NAMALWA (cell line): ENCODE results near the gene BCL2.

Experiments
- DNase-seq: peaks from one replicate; pipeline ENCODE4 v3.0.0-alpha.2; 2015; ENCODE audit warnings: low spot score

The BCL2 gene

GRCh38 chr18:63107171-63107845 is 212.3 kb downstream of the BCL2 start:
- DNase-seq: no peak

GRCh38 chr18:63106727-63107126 is 212.8 kb downstream of the BCL2 start:
- no peak for DNase-seq

- DNase-seq: no peak
These were observed 213.8 kb downstream of the BCL2 start for GRCh38 chr18:63105636-63106316.

- no peak for DNase-seq
These were observed 214.7 kb downstream of the BCL2 start for GRCh38 chr18:63104868-63105267.

- no peak for DNase-seq
These were observed 216.4 kb downstream of the BCL2 start for GRCh38 chr18:63102941-63103744.

- no peak for DNase-seq
These were observed 218.9 kb downstream of the BCL2 start for GRCh38 chr18:63100630-63101055.

GRCh38 chr18:63099848-63100629 is 219.5 kb downstream of the BCL2 start:
- no peak for DNase-seq

GRCh38 chr18:63099091-63099840 is 220.3 kb downstream of the BCL2 start:
- DNase-seq: no peak

- DNase-seq: no peak
These were observed 221.3 kb downstream of the BCL2 start for GRCh38 chr18:63098018-63098981.

GRCh38 chr18:63097178-63097577 is 222.4 kb downstream of the BCL2 start:
- no peak for DNase-seq

- DNase-seq: no peak
These were observed 223.2 kb downstream of the BCL2 start for GRCh38 chr18:63096327-63096874.

- DNase-seq: no peak
These were observed 223.8 kb downstream of the BCL2 start for GRCh38 chr18:63095768-63096167.

GRCh38 chr18:63091671-63092364 is 227.8 kb downstream of the BCL2 start:
- DNase-seq: no peak

- no peak for DNase-seq
These were observed 229.2 kb downstream of the BCL2 start for GRCh38 chr18:63090334-63090733.

- no peak for DNase-seq
These were observed 230.5 kb downstream of the BCL2 start for GRCh38 chr18:63089041-63089440.

GRCh38 chr18:63088262-63088661 is 231.3 kb downstream of the BCL2 start:
- no peak for DNase-seq

GRCh38 chr18:63087421-63088230 is 231.9 kb downstream of the BCL2 start:
- no peak for DNase-seq

GRCh38 chr18:63085611-63086010 is 234.0 kb downstream of the BCL2 start:
- no peak for DNase-seq
